Panc1 (cell line): ENCODE results near the gene EMSY. TPM values are rescaled to one million over a fixed set of nuclear protein-coding genes. Genes with fewer than 3 reads are reported as not detected.

Source experiments
- ATAC-seq: fragments of 200-7000 bp; cut with Tn5 transposase; 2 replicates; pipeline ENCODE4 v1.9.1; 2020; ENCODE audit warnings: mild to moderate bottlenecking, moderate library complexity
- BruUV-seq: library from RNA; stranded (reverse); fragments of 400-500 nt; replicated peaks from 2 replicates; lab custom pipeline; 2021; lab: Mats Ljungman, UMichigan
- CTCF ChIA-PET: fragments of 300-600 bp; sonication (Branson Sonifier 250); formaldehyde crosslinking; loops from one replicate; lab custom pipeline; 2022; ENCODE audit warnings: antibody characterized with exemption; lab: Charles Lee
- POLR2A ChIA-PET: fragments of 300-600 bp; sonication (Branson Sonifier 250); formaldehyde crosslinking; loops from one replicate; lab custom pipeline; 2022; ENCODE audit warnings: antibody characterized with exemption; lab: Charles Lee
- DNase-seq: peaks from one replicate; pipeline ENCODE4 v3.0.0-alpha.2; 2010; ENCODE audit warnings: low read depth, low spot score
- H3K27ac ChIP-seq: 2 replicates; pipeline ENCODE4 v1.5.1; 2011; ENCODE audit warnings: mild to moderate bottlenecking, low read length, inconsistent platforms
- H3K27me3 ChIP-seq: fragments of 200-500 bp; sonication (Bioruptor generic); 2 replicates; pipeline ENCODE4 v1.6.0; 2014; ENCODE audit warnings: low read length, inconsistent platforms; ENCODE audit not compliant: control insufficient read depth, insufficient read depth
- H3K36me3 ChIP-seq: fragments of 200-500 bp; sonication (Bioruptor generic); 2 replicates; pipeline ENCODE4 v1.5.1; 2014; ENCODE audit warnings: inconsistent platforms, mild to moderate bottlenecking, low read length, moderate library complexity; ENCODE audit not compliant: control insufficient read depth, insufficient read depth
- H3K4me1 ChIP-seq: 2 replicates; pipeline ENCODE4 v1.5.1; 2011; ENCODE audit warnings: inconsistent platforms, mild to moderate bottlenecking, low read length, moderate library complexity; ENCODE audit not compliant: control insufficient read depth, insufficient read depth
- H3K4me3 ChIP-seq, 2 experiments: 2 replicates each; pipeline ENCODE4 v1.5.1; 2011 to 2012; ENCODE audit warnings: low read depth in 2 of 2, low read length in 2 of 2, mild to moderate bottlenecking in 2 of 2, inconsistent platforms in 1 of 2, moderate library complexity in 1 of 2
- H3K9me3 ChIP-seq: fragments of 200-500 bp; sonication (Bioruptor generic); 2 replicates; pipeline ENCODE4 v1.5.1; 2014; ENCODE audit warnings: low read depth, mild to moderate bottlenecking, inconsistent platforms, low read length, moderate library complexity; ENCODE audit not compliant: control insufficient read depth, insufficient read depth
- POLR2AphosphoS5 ChIP-seq: IDR thresholded peaks from 2 replicates; pipeline ENCODE4 v1.6.1; 2012; ENCODE audit warnings: mild to moderate bottlenecking, low read depth, low read length, moderate library complexity
- SIN3A ChIP-seq: IDR thresholded peaks from 2 replicates; pipeline ENCODE4 v1.6.1; 2012; ENCODE audit warnings: low read depth, mild to moderate bottlenecking, low read length, moderate library complexity, borderline replicate concordance; ENCODE audit not compliant: insufficient read depth
- TCF7L2 ChIP-seq: IDR thresholded peaks from 2 replicates; pipeline ENCODE4 v1.6.1; 2011; ENCODE audit warnings: mild to moderate bottlenecking, low read depth, low read length, inconsistent platforms
- in situ Hi-C: cut with HindIII; loops from 2 replicates; pipeline ENCODE4 v1.10.0; 2016; ENCODE audit warnings: low sequenced_read_pairs, low pct_unique_long_range_greater_than_20kb
- intact Hi-C: fragments of 100-400 bp; cut with micrococcal nuclease; formaldehyde crosslinking; loops from one replicate; pipeline ENCODE4 v1.10.0; 2022; ENCODE audit not compliant: unreplicated experiment
- total RNA-seq: library from RNA; stranded (reverse); gene quantifications from one replicate; pipeline ENCODE4 v1.2.1, GENCODE V29; 2021; ENCODE audit not compliant: unreplicated experiment
- TF ChIP-seq, protein P1 (sequence below): fragments of 450-650 bp; IDR thresholded peaks from 2 replicates; pipeline ENCODE4 v1.5.1; 2017; ENCODE audit warnings: mild to moderate bottlenecking
- TF ChIP-seq, protein P2 (sequence below), 2 experiments: IDR thresholded peaks; 2 replicates each; pipeline ENCODE4 v1.6.1; 2011 to 2012; ENCODE audit warnings: low read depth in 2 of 2, control low read depth in 1 of 2, low read length in 1 of 2, mild to moderate bottlenecking in 1 of 2, moderate library complexity in 1 of 2; ENCODE audit not compliant: insufficient read depth in 1 of 2

EMSY gene
- total RNA-seq, 1 experiment from 2014 or later = 26.4 TPM

DNA sequence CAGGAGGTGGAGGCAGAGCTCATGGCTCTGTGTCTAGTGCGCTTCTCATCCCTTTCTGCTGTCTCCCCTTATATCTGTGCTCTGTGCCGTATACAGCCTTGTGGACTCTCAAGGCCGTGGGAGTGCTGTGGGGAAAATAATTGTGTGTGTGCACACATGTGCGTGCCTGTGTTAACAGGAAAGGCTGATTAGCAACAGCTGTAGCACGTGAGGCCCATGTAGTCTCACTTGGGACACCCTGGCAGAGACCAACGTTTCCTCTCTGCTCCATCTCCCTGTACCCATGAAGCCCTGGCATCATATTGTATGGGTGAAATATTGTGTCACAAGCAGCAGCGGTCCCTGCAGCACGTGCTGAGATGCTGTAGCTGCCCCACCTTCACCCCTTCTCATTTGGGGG, 116.4 kb downstream of the EMSY start:
- no TSS peak for BruUV-seq
- DNase-seq (no peak), ATAC-seq (no peak)
- ChIA-PET CTCF (no interaction called here), POLR2A (interaction anchor here (0.5 kb wide), 1 partner anchor 23 kb away, joined by 9 read pairs; no protein-coding TSS in a partner anchor)
- Histone ChIP-seq H3K9me3 (no peaks in the 10 kb centered on the region), H3K4me1 (no peaks in the 10 kb centered on the region), H3K4me3 (no peak overlapping the region), H3K36me3 (no peaks in the 10 kb centered on the region), H3K27ac (no peak overlapping the region), H3K27me3 (no peaks in the 10 kb centered on the region)
- TF ChIP-seq TCF7L2 (no peak), SIN3A (no peak), POLR2AphosphoS5 (no peak)
- TF ChIP-seq, protein P1, sequence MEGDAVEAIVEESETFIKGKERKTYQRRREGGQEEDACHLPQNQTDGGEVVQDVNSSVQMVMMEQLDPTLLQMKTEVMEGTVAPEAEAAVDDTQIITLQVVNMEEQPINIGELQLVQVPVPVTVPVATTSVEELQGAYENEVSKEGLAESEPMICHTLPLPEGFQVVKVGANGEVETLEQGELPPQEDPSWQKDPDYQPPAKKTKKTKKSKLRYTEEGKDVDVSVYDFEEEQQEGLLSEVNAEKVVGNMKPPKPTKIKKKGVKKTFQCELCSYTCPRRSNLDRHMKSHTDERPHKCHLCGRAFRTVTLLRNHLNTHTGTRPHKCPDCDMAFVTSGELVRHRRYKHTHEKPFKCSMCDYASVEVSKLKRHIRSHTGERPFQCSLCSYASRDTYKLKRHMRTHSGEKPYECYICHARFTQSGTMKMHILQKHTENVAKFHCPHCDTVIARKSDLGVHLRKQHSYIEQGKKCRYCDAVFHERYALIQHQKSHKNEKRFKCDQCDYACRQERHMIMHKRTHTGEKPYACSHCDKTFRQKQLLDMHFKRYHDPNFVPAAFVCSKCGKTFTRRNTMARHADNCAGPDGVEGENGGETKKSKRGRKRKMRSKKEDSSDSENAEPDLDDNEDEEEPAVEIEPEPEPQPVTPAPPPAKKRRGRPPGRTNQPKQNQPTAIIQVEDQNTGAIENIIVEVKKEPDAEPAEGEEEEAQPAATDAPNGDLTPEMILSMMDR = no peak
- TF ChIP-seq, protein P2, sequence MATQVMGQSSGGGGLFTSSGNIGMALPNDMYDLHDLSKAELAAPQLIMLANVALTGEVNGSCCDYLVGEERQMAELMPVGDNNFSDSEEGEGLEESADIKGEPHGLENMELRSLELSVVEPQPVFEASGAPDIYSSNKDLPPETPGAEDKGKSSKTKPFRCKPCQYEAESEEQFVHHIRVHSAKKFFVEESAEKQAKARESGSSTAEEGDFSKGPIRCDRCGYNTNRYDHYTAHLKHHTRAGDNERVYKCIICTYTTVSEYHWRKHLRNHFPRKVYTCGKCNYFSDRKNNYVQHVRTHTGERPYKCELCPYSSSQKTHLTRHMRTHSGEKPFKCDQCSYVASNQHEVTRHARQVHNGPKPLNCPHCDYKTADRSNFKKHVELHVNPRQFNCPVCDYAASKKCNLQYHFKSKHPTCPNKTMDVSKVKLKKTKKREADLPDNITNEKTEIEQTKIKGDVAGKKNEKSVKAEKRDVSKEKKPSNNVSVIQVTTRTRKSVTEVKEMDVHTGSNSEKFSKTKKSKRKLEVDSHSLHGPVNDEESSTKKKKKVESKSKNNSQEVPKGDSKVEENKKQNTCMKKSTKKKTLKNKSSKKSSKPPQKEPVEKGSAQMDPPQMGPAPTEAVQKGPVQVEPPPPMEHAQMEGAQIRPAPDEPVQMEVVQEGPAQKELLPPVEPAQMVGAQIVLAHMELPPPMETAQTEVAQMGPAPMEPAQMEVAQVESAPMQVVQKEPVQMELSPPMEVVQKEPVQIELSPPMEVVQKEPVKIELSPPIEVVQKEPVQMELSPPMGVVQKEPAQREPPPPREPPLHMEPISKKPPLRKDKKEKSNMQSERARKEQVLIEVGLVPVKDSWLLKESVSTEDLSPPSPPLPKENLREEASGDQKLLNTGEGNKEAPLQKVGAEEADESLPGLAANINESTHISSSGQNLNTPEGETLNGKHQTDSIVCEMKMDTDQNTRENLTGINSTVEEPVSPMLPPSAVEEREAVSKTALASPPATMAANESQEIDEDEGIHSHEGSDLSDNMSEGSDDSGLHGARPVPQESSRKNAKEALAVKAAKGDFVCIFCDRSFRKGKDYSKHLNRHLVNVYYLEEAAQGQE (IDR thresholded peaks at IDR 0.05; ENCODE audit: insufficient read depth in 1 of 2, low read depth in 2 of 2, low read length in 1 of 2) = no peak
- in situ Hi-C loops = no loop called here
- intact Hi-C loops = no loop called here

DNA sequence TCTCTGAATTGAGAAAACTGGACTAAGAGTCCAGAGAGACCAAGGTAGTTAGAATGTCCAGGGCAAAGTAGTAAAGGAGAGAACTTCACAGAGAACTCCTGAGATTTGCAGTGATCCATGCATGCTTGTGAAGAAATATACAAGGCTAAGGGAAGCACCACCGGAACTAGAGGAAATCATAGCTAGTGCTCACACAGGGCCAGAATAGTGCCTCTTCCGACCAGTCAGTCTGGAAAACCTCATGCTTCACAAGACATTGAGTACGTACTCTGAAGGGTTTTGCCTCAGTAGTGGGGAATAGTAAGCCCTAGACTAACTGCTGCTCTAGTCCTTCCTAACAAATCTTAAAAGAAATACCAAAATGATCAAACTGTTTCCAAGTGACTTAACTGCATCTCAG, 117.7 kb downstream of the EMSY start:
- DNase-seq = no peak
- ChIA-PET POLR2A (no interaction called here), CTCF (no interaction called here)
- no peaks in the 10 kb centered on the region for H3K9me3 ChIP-seq
- in situ Hi-C loops = no loop called here
- no peaks in the 10 kb centered on the region for H3K4me1 ChIP-seq
- intact Hi-C loops = no loop called here
- no peak overlapping the region for H3K4me3 ChIP-seq
- no peaks in the 10 kb centered on the region for H3K27me3 ChIP-seq
- ATAC-seq = no peak
- no TSS peak for BruUV-seq
- H3K27ac ChIP-seq = no peak overlapping the region
- TF ChIP-seq SIN3A (no peak), POLR2AphosphoS5 (no peak), TCF7L2 (no peak)
- TF ChIP-seq, protein P2 (IDR thresholded peaks at IDR 0.05; ENCODE audit: insufficient read depth in 1 of 2, low read depth in 2 of 2, low read length in 1 of 2) = no peak
- TF ChIP-seq, protein P1 = no peak
- no peaks in the 10 kb centered on the region for H3K36me3 ChIP-seq
